Neural progenitor cell (in vitro differentiated cells): ENCODE data around the gene BSN. TPM values are rescaled to one million over a fixed set of nuclear protein-coding genes. Genes with fewer than 3 reads are reported as not detected.
A peak's percentile ranks its signal among the peaks of the same experiment; 100 is the strongest.

Experiments used
- DNase-seq: peaks from one replicate; pipeline ENCODE4 v3.0.0-alpha.2; 2016; ENCODE audit warnings: low spot score
- H2AFZ ChIP-seq: fragments of 200-600 bp; sonication (generic); replicated peaks from 2 replicates; pipeline ENCODE4 v1.6.1; 2016; ENCODE audit warnings: antibody characterized with exemption
- H3F3A ChIP-seq: fragments of 200-600 bp; sonication (generic); 2 replicates; pipeline ENCODE4 v1.6.1; 2016; ENCODE audit warnings: antibody characterized with exemption, low read depth
- H3K27ac ChIP-seq: fragments of 200-600 bp; sonication (generic); 2 replicates; pipeline ENCODE4 v1.5.1; 2016; ENCODE audit warnings: mild to moderate bottlenecking
- H3K27me3 ChIP-seq: fragments of 200-600 bp; sonication (generic); 2 replicates; pipeline ENCODE4 v1.6.1; 2016; ENCODE audit warnings: mild to moderate bottlenecking, moderate library complexity
- H3K36me3 ChIP-seq: fragments of 200-600 bp; sonication (generic); 2 replicates; pipeline ENCODE4 v1.5.1; 2016
- H3K4me1 ChIP-seq: fragments of 200-600 bp; sonication (generic); 2 replicates; pipeline ENCODE4 v1.6.1; 2016; ENCODE audit warnings: mixed run types
- H3K4me2 ChIP-seq: fragments of 200-600 bp; sonication (generic); 2 replicates; pipeline ENCODE4 v1.6.1; 2016
- H3K4me3 ChIP-seq: fragments of 200-600 bp; sonication (generic); 2 replicates; pipeline ENCODE4 v1.5.1; 2016
- H3K79me2 ChIP-seq: fragments of 200-600 bp; sonication (generic); 2 replicates; pipeline ENCODE4 v1.6.1; 2016; ENCODE audit warnings: low read depth
- H3K9ac ChIP-seq: fragments of 200-600 bp; sonication (generic); 2 replicates; pipeline ENCODE4 v1.6.1; 2016
- H3K9me3 ChIP-seq: fragments of 200-600 bp; sonication (generic); 2 replicates; pipeline ENCODE4 v1.5.1; 2016; ENCODE audit warnings: low read depth
- H4K20me1 ChIP-seq: fragments of 200-600 bp; sonication (generic); 2 replicates; pipeline ENCODE4 v1.6.1; 2016; ENCODE audit warnings: low read depth
- H3K27ac Mint-ChIP-seq: 3 replicates; pipeline ENCODE4 v1.8.0; 2021; ENCODE audit warnings: mixed read lengths
- H3K27me3 Mint-ChIP-seq: 2 replicates; pipeline ENCODE4 v1.8.0; 2022; ENCODE audit warnings: low read depth, mild to moderate bottlenecking, inconsistent platforms, moderate library complexity, mixed read lengths; ENCODE audit not compliant: insufficient read depth
- H3K36me3 Mint-ChIP-seq: 3 replicates; pipeline ENCODE4 v1.8.0; 2021; ENCODE audit warnings: mixed read lengths
- H3K4me1 Mint-ChIP-seq: 3 replicates; pipeline ENCODE4 v1.8.0; 2021; ENCODE audit warnings: mixed read lengths
- H3K4me3 Mint-ChIP-seq: 3 replicates; pipeline ENCODE4 v1.8.0; 2021; ENCODE audit warnings: mild to moderate bottlenecking, moderate library complexity, mixed read lengths
- H3K9me3 Mint-ChIP-seq: 3 replicates; pipeline ENCODE4 v1.8.0; 2020; ENCODE audit warnings: mixed read lengths
- CTCF ChIP-seq: fragments of 200-600 bp; sonication (generic); IDR thresholded peaks from 2 replicates; pipeline ENCODE4 v1.5.1; 2017; ENCODE audit warnings: antibody characterized with exemption, mild to moderate bottlenecking
- EZH2 ChIP-seq: fragments of 200-600 bp; sonication (generic); IDR thresholded peaks from 2 replicates; pipeline ENCODE4 v1.6.1; 2017; ENCODE audit warnings: antibody characterized with exemption, mild to moderate bottlenecking, moderate library complexity
- EZH2phosphoT487 ChIP-seq: fragments of 200-600 bp; sonication (generic); IDR thresholded peaks from 2 replicates; pipeline ENCODE4 v1.6.1; 2017; ENCODE audit warnings: antibody characterized with exemption
- total RNA-seq: library from RNA; depleted of rRNA; stranded (reverse); fragments of >200 nt; gene quantifications from 2 replicates; pipeline ENCODE4 v1.2.3, GENCODE V29; 2015; ENCODE audit warnings: low replicate concordance

The BSN gene
- total RNA-seq, 1 donor from 2014 or later, result 0.17 TPM

- Histone ChIP-seq H3K9ac (no peak overlapping the region), H2AFZ (no peak overlapping the region), H3K9me3 (no peaks in the 10 kb centered on the region), H3F3A (no peaks in the 10 kb centered on the region), H3K27me3 (no peaks in the 10 kb centered on the region), H3K27ac (no peak overlapping the region), H3K4me2 (no peak overlapping the region), H3K4me1 (no peaks in the 10 kb centered on the region), H3K36me3 (no peaks in the 10 kb centered on the region), H4K20me1 (no peaks in the 10 kb centered on the region), H3K4me3 (no peak overlapping the region), H3K79me2 (no peaks in the 10 kb centered on the region)
- peaks cover 7% of the 10 kb centered on the region for H3K27me3 Mint-ChIP-seq
- peaks cover 21% of the 10 kb centered on the region for H3K36me3 Mint-ChIP-seq
- peaks cover 17% of the 10 kb centered on the region for H3K9me3 Mint-ChIP-seq
- no peak for TF ChIP-seq EZH2phosphoT487
- TF ChIP-seq CTCF, result no peak
- no peak for TF ChIP-seq EZH2
- no peak for DNase-seq
- no peak overlapping the region for H3K27ac Mint-ChIP-seq
- no peaks in the 10 kb centered on the region for H3K4me1 Mint-ChIP-seq
- peak overlapping the region; percentile 25 for H3K4me3 Mint-ChIP-seq
Observed at GRCh38 chr3:49628249-49628648, 74.0 kb downstream of the BSN start.

GRCh38 chr3:49629451-49629850, 75.2 kb downstream of the BSN start:
- Histone ChIP-seq H3K9ac (no peak overlapping the region), H2AFZ (no peak overlapping the region), H3K36me3 (no peaks in the 10 kb centered on the region), H3F3A (no peaks in the 10 kb centered on the region), H4K20me1 (no peaks in the 10 kb centered on the region), H3K4me3 (no peak overlapping the region), H3K27me3 (no peaks in the 10 kb centered on the region), H3K9me3 (no peaks in the 10 kb centered on the region), H3K4me1 (no peaks in the 10 kb centered on the region), H3K79me2 (no peaks in the 10 kb centered on the region), H3K27ac (no peak overlapping the region), H3K4me2 (no peak overlapping the region)
- H3K9me3 Mint-ChIP-seq, result peaks cover 17% of the 10 kb centered on the region
- DNase-seq, result no peak
- TF ChIP-seq EZH2, result no peak
- TF ChIP-seq EZH2phosphoT487, result no peak
- TF ChIP-seq CTCF, result no peak
- no peak overlapping the region for H3K27ac Mint-ChIP-seq
- no peaks in the 10 kb centered on the region for H3K4me1 Mint-ChIP-seq
- peaks cover 7% of the 10 kb centered on the region for H3K27me3 Mint-ChIP-seq
- H3K4me3 Mint-ChIP-seq, result no peak overlapping the region
- H3K36me3 Mint-ChIP-seq, result peaks cover 21% of the 10 kb centered on the region

GRCh38 chr3:49629866-49630265, 75.6 kb downstream of the BSN start:
- H3K4me3 Mint-ChIP-seq, result no peak overlapping the region

More at GRCh38 chr3:49629866-49630265, 75.6 kb downstream of the BSN start:
- H3K36me3 Mint-ChIP-seq, result peaks cover 21% of the 10 kb centered on the region
- Histone ChIP-seq H3K27ac (no peak overlapping the region), H3K4me2 (no peak overlapping the region), H3K36me3 (no peaks in the 10 kb centered on the region), H2AFZ (no peak overlapping the region), H4K20me1 (no peaks in the 10 kb centered on the region), H3K4me3 (no peak overlapping the region), H3K27me3 (no peaks in the 10 kb centered on the region), H3K9me3 (no peaks in the 10 kb centered on the region), H3K79me2 (no peaks in the 10 kb centered on the region), H3K4me1 (no peaks in the 10 kb centered on the region), H3F3A (no peaks in the 10 kb centered on the region), H3K9ac (no peak overlapping the region)
- no peak overlapping the region for H3K27ac Mint-ChIP-seq
- H3K4me1 Mint-ChIP-seq, result no peaks in the 10 kb centered on the region
- no peak for TF ChIP-seq CTCF
- no peak for TF ChIP-seq EZH2phosphoT487
- no peak for TF ChIP-seq EZH2
- H3K9me3 Mint-ChIP-seq, result peaks cover 17% of the 10 kb centered on the region
- no peak for DNase-seq
- peaks cover 7% of the 10 kb centered on the region for H3K27me3 Mint-ChIP-seq
